Measurements from ENCODE around the gene CNTN3.

The CNTN3 gene

DNA sequence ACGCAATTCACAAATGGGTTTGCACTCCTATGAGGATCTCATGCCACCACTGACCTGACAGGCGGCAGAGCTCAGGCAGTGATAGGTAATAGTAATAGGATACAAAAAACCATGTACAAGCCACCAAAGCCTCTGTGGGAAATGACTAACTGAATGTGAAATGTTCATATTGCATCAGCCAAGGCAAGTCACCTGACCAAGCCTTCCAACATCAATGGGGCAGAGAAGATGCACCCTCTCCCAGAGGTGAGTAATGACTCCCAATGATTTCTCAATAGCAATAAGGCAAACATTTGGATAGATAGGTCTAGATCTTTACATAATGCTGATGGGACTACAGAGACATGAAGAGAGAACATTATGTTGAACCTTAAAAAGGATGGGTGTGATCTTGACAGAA lies 14.9 kb downstream of the CNTN3 start:
- intact Hi-C loops (cut with micrococcal nuclease): no loop called here
- no peaks in the 10 kb centered on the region for H3K27me3 Mint-ChIP-seq
- H3K27ac Mint-ChIP-seq: no peak overlapping the region
- no peaks in the 10 kb centered on the region for H3K4me1 Mint-ChIP-seq (ENCODE audit: low read depth)
- no peaks in the 10 kb centered on the region for H3K9me3 Mint-ChIP-seq
- H3K36me3 Mint-ChIP-seq (ENCODE audit: low read depth): no peaks in the 10 kb centered on the region
- H3K4me3 Mint-ChIP-seq: no peak overlapping the region

GRCh38 chr3:74593152-74593551 lies 21.3 kb downstream of the CNTN3 start:
- H3K9me3 Mint-ChIP-seq: no peaks in the 10 kb centered on the region
- H3K27ac Mint-ChIP-seq: no peak overlapping the region
- intact Hi-C loops (cut with micrococcal nuclease): no loop called here
- no peak overlapping the region for H3K4me3 Mint-ChIP-seq
- no peaks in the 10 kb centered on the region for H3K27me3 Mint-ChIP-seq
- H3K36me3 Mint-ChIP-seq (ENCODE audit: low read depth): no peaks in the 10 kb centered on the region
- H3K4me1 Mint-ChIP-seq (ENCODE audit: low read depth): no peaks in the 10 kb centered on the region

- Mint-ChIP-seq H3K36me3 (ENCODE audit: low read depth) (no peaks in the 10 kb centered on the region), H3K27ac (no peak overlapping the region), H3K9me3 (no peaks in the 10 kb centered on the region), H3K27me3 (no peaks in the 10 kb centered on the region), H3K4me3 (no peak overlapping the region), H3K4me1 (ENCODE audit: low read depth) (no peaks in the 10 kb centered on the region)
- intact Hi-C loops (cut with micrococcal nuclease): no loop called here
Observed at GRCh38 chr3:74592359-74592758, 22.1 kb downstream of the CNTN3 start.

DNA sequence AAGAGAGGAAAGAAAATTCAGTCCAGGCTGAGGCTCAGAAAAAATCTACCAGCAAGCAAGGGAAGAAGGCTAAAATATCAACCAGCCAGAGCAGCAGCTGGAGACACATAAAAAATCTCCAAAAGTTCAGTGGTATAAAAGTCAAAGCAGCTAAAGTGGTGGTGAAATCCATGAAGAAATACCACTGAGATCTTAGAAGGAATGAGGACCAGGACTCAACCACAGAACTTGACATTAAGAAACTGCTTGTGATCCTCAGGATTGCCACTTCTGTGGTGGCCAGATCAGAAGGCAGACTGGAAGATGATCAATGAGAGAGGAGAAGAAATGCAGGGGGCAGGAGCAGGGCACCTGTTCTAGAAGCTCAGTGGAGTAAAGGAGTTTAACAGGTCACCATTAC lies 22.5 kb downstream of the CNTN3 start:
- intact Hi-C loops (cut with micrococcal nuclease): no loop called here
- Mint-ChIP-seq H3K9me3 (no peaks in the 10 kb centered on the region), H3K27me3 (no peaks in the 10 kb centered on the region), H3K4me1 (ENCODE audit: low read depth) (no peaks in the 10 kb centered on the region), H3K36me3 (ENCODE audit: low read depth) (no peaks in the 10 kb centered on the region), H3K27ac (no peak overlapping the region), H3K4me3 (no peak overlapping the region)

- no peaks in the 10 kb centered on the region for H3K4me1 Mint-ChIP-seq (ENCODE audit: low read depth)
- no peak overlapping the region for H3K27ac Mint-ChIP-seq
- H3K4me3 Mint-ChIP-seq: no peak overlapping the region
- no peaks in the 10 kb centered on the region for H3K36me3 Mint-ChIP-seq (ENCODE audit: low read depth)
- no peaks in the 10 kb centered on the region for H3K9me3 Mint-ChIP-seq
- H3K27me3 Mint-ChIP-seq: no peaks in the 10 kb centered on the region
- intact Hi-C loops (cut with micrococcal nuclease): no loop called here
Observed at GRCh38 chr3:74591342-74591741, 23.1 kb downstream of the CNTN3 start.

DNA sequence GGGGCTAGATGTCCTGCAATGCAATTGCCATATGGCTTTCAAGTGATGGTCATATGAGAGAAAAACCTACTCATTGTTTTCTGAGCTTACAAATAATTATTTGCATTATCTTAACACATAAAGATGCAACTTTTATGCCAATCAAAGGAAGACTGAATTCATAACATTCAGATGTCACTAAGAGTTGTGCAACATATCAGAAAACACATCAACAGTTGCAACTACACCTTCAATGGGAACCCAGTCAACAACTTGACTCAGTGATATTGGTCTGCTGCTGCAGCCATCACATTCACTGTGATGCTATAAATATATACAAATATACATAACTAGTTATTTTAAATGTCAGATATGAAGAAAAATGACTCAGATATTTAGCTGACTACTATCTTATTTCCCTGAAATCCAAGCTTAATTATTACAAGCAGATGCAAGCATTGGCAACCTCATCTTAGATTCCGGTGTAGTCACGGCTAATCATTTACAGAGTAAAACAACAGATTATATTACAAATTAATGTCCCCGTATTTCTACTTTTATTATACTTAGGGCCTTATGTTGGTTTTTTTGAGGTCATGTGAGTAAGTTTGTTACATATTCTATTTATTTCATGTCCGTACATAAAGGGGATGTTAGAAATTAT lies 23.7 kb downstream of the CNTN3 start:
- Mint-ChIP-seq H3K9me3 (no peaks in the 10 kb centered on the region), H3K27ac (no peak overlapping the region), H3K27me3 (no peaks in the 10 kb centered on the region), H3K4me3 (no peak overlapping the region), H3K4me1 (ENCODE audit: low read depth) (no peaks in the 10 kb centered on the region), H3K36me3 (ENCODE audit: low read depth) (no peaks in the 10 kb centered on the region)
- intact Hi-C loops (cut with micrococcal nuclease): no loop called here

GRCh38 chr3:74584782-74585181 lies 29.7 kb downstream of the CNTN3 start:
- Mint-ChIP-seq H3K36me3 (ENCODE audit: low read depth) (no peaks in the 10 kb centered on the region), H3K27me3 (no peaks in the 10 kb centered on the region), H3K4me3 (no peak overlapping the region), H3K4me1 (ENCODE audit: low read depth) (no peaks in the 10 kb centered on the region), H3K9me3 (no peaks in the 10 kb centered on the region), H3K27ac (no peak overlapping the region)
- intact Hi-C loops (cut with micrococcal nuclease): no loop called here

DNA sequence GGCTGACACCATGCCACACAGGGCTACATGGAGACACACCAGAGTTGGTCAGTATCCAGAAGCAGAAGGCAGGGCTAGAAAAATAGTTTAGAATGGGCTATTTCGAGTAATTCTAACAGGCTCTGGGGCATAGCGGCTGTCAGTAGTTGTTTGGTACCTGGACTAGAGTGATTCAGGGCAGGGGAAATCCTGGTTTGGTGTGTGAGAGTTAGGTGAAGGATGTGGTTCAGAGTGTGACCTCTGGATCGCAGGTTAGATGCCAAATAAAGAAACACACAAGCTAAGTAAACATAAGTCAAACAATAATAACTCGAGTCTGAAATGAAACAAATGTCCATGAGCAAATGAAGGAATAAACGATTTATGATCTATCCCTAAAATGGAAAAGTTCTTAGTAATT lies 31.5 kb downstream of the CNTN3 start:
- no peaks in the 10 kb centered on the region for H3K27me3 Mint-ChIP-seq
- no peak overlapping the region for H3K4me3 Mint-ChIP-seq
- no peak overlapping the region for H3K27ac Mint-ChIP-seq
- no peaks in the 10 kb centered on the region for H3K36me3 Mint-ChIP-seq (ENCODE audit: low read depth)
- intact Hi-C loops (cut with micrococcal nuclease): no loop called here
- H3K4me1 Mint-ChIP-seq (ENCODE audit: low read depth): no peaks in the 10 kb centered on the region
- H3K9me3 Mint-ChIP-seq: no peaks in the 10 kb centered on the region

DNA sequence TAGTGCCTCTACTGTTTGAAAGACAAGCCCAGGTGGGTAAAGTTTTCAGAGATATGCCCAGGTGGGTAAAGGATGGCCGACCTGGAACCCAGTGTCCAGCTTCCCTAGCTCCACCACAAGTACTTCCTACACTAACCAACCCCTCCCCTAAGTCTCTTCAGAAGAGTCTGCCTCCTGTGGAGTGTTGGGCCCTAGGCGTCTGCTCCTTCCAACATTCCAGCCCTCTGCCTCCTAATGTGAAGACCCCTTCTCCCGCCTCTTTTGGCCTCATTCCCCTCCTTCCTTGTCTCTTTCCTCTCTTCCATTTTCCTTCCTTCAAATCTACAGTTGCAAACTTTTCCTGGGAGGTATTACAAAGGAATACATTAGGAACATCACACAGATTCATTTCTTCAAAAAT lies 38.6 kb downstream of the CNTN3 start:
- peaks cover 13% of the 10 kb centered on the region for H3K9me3 Mint-ChIP-seq
- no peaks in the 10 kb centered on the region for H3K27me3 Mint-ChIP-seq
- no peaks in the 10 kb centered on the region for H3K36me3 Mint-ChIP-seq (ENCODE audit: low read depth)
- no peak overlapping the region for H3K4me3 Mint-ChIP-seq
- intact Hi-C loops (cut with micrococcal nuclease): no loop called here
- H3K4me1 Mint-ChIP-seq (ENCODE audit: low read depth): no peaks in the 10 kb centered on the region
- no peak overlapping the region for H3K27ac Mint-ChIP-seq

GRCh38 chr3:74571118-74571517 lies 43.3 kb downstream of the CNTN3 start:
- H3K27ac Mint-ChIP-seq: no peak overlapping the region
- no peaks in the 10 kb centered on the region for H3K4me1 Mint-ChIP-seq (ENCODE audit: low read depth)
- intact Hi-C loops (cut with micrococcal nuclease): no loop called here
- no peak overlapping the region for H3K4me3 Mint-ChIP-seq
- no peaks in the 10 kb centered on the region for H3K36me3 Mint-ChIP-seq (ENCODE audit: low read depth)
- peaks cover 29% of the 10 kb centered on the region for H3K9me3 Mint-ChIP-seq
- H3K27me3 Mint-ChIP-seq: no peaks in the 10 kb centered on the region

All from dendritic cell treated with granulocyte-macrophage colony-stimulating factor and Interleukin-4, amounts not matched to agents 40 ng/mL and 50 ng/mL, for 4 days (primary cell).